Subcutaneous abdominal adipose tissue (tissue), 5 donors: Measurements from ENCODE around the gene FOXO3.

Experiments
- H3K27ac ChIP-seq: one replicate; pipeline ENCODE4 v1.7.0; 2013; ENCODE audit warnings: low read depth, mild to moderate bottlenecking, inconsistent platforms, low read length, moderate library complexity
- H3K27me3 ChIP-seq, 5 donors: one replicate each; pipeline ENCODE4 v1.7.0; 2013; ENCODE audit warnings: low read length in 5 of 5, inconsistent platforms in 1 of 5; ENCODE audit not compliant: control insufficient read depth in 5 of 5, insufficient read depth in 4 of 5
- H3K36me3 ChIP-seq, 5 donors: one replicate each; pipeline ENCODE4 v1.7.0; 2013; ENCODE audit warnings: low read length in 5 of 5; ENCODE audit not compliant: control insufficient read depth in 5 of 5, insufficient read depth in 5 of 5
- H3K4me1 ChIP-seq, 5 donors: one replicate each; pipeline ENCODE4 v1.7.0; 2013; ENCODE audit warnings: low read length in 5 of 5, mild to moderate bottlenecking in 3 of 5, moderate library complexity in 1 of 5; ENCODE audit not compliant: control insufficient read depth in 5 of 5, insufficient read depth in 5 of 5
- H3K4me3 ChIP-seq, 5 donors: one replicate each; pipeline ENCODE4 v1.7.0; 2013; ENCODE audit warnings: low read length in 5 of 5, low read depth in 1 of 5
- H3K9ac ChIP-seq, 5 donors: one replicate each; pipeline ENCODE4 v1.7.0; 2013; ENCODE audit warnings: low read length in 5 of 5, mild to moderate bottlenecking in 4 of 5, moderate library complexity in 3 of 5
- H3K9me3 ChIP-seq, 5 donors: one replicate each; pipeline ENCODE4 v1.7.0; 2013; ENCODE audit warnings: low read length in 5 of 5; ENCODE audit not compliant: control insufficient read depth in 5 of 5
- donor health status: healthy.
- donor health status: healthy.
- donor health status: healthy.
- donor health status: healthy.
- donor health status: healthy.

The FOXO3 gene

GRCh38 chr6:108610270-108610839 is 49.6 kb downstream of the FOXO3 start:
- peak overlapping the region; percentile 39 for H3K27ac ChIP-seq
- H3K4me3 ChIP-seq = no peak overlapping the region
- peaks cover 0 to 5% (median 0%) of the 10 kb centered on the region in 5 donors for H3K9me3 ChIP-seq
- no peaks in the 10 kb centered on the region for H3K36me3 ChIP-seq
- H3K4me1 ChIP-seq = peaks cover 2 to 60% (median 51%) of the 10 kb centered on the region in 5 donors
- H3K27me3 ChIP-seq = no peaks in the 10 kb centered on the region
- peak overlapping the region in 1 of 5 donors; percentile 30 for H3K9ac ChIP-seq

GRCh38 chr6:108610957-108611586 is 50.4 kb downstream of the FOXO3 start:
- H3K36me3 ChIP-seq = no peaks in the 10 kb centered on the region
- peak overlapping the region in 1 of 5 donors; percentile 9 for H3K9ac ChIP-seq
- H3K27ac ChIP-seq = peak overlapping the region; percentile 39
- no peaks in the 10 kb centered on the region for H3K27me3 ChIP-seq
- peaks cover 0 to 5% (median 0%) of the 10 kb centered on the region in 5 donors for H3K9me3 ChIP-seq
- H3K4me3 ChIP-seq = no peak overlapping the region
- H3K4me1 ChIP-seq = peaks cover 2 to 55% (median 49%) of the 10 kb centered on the region in 5 donors

GRCh38 chr6:108612852-108613251 is 52.1 kb downstream of the FOXO3 start:
- H3K36me3 ChIP-seq = no peaks in the 10 kb centered on the region
- peaks cover 2 to 55% (median 51%) of the 10 kb centered on the region in 5 donors for H3K4me1 ChIP-seq
- H3K27me3 ChIP-seq = no peaks in the 10 kb centered on the region
- H3K9me3 ChIP-seq = peaks cover 0 to 5% (median 0%) of the 10 kb centered on the region in 5 donors
- no peak overlapping the region for H3K27ac ChIP-seq
- no peak overlapping the region for H3K4me3 ChIP-seq
- no peak overlapping the region for H3K9ac ChIP-seq

GRCh38 chr6:108616544-108616943 is 55.8 kb downstream of the FOXO3 start:
- H3K36me3 ChIP-seq = no peaks in the 10 kb centered on the region
- peak overlapping the region; percentile 28 for H3K27ac ChIP-seq
- H3K27me3 ChIP-seq = no peaks in the 10 kb centered on the region
- H3K9me3 ChIP-seq = peaks cover 0 to 5% (median 0%) of the 10 kb centered on the region in 5 donors
- peaks cover 3 to 46% (median 39%) of the 10 kb centered on the region in 5 donors for H3K4me1 ChIP-seq
- no peak overlapping the region for H3K9ac ChIP-seq
- H3K4me3 ChIP-seq = no peak overlapping the region

GRCh38 chr6:108616973-108617372 is 56.3 kb downstream of the FOXO3 start:
- H3K27me3 ChIP-seq = no peaks in the 10 kb centered on the region
- H3K4me1 ChIP-seq = peaks cover 3 to 51% (median 42%) of the 10 kb centered on the region in 5 donors
- H3K9ac ChIP-seq = no peak overlapping the region
- peak overlapping the region; percentile 28 for H3K27ac ChIP-seq
- peaks cover 0 to 5% (median 0%) of the 10 kb centered on the region in 5 donors for H3K9me3 ChIP-seq
- H3K4me3 ChIP-seq = no peak overlapping the region
- no peaks in the 10 kb centered on the region for H3K36me3 ChIP-seq

- no peaks in the 10 kb centered on the region for H3K36me3 ChIP-seq
- H3K27ac ChIP-seq = peak overlapping the region; percentile 27
- no peaks in the 10 kb centered on the region for H3K9me3 ChIP-seq
- H3K4me1 ChIP-seq = peaks cover 6 to 65% (median 59%) of the 10 kb centered on the region in 5 donors
- no peak overlapping the region for H3K9ac ChIP-seq
- H3K4me3 ChIP-seq = no peak overlapping the region
- H3K27me3 ChIP-seq = no peaks in the 10 kb centered on the region
Observed at GRCh38 chr6:108618623-108619152, 58.0 kb downstream of the FOXO3 start.

GRCh38 chr6:108619431-108620197 is 58.9 kb downstream of the FOXO3 start:
- Histone ChIP-seq H3K36me3 (no peaks in the 10 kb centered on the region), H3K4me3 (no peak overlapping the region), H3K9me3 (no peaks in the 10 kb centered on the region), H3K4me1 (peaks cover 6 to 68% (median 63%) of the 10 kb centered on the region in 5 donors), H3K9ac (no peak overlapping the region), H3K27me3 (no peaks in the 10 kb centered on the region), H3K27ac (peak overlapping the region; percentile 27)

- no peak overlapping the region for H3K4me3 ChIP-seq
- H3K9me3 ChIP-seq = no peaks in the 10 kb centered on the region
- H3K36me3 ChIP-seq = no peaks in the 10 kb centered on the region
- no peaks in the 10 kb centered on the region for H3K27me3 ChIP-seq
- H3K9ac ChIP-seq = no peak overlapping the region
- peaks cover 6 to 71% (median 66%) of the 10 kb centered on the region in 5 donors for H3K4me1 ChIP-seq
- peak overlapping the region; percentile 20 for H3K27ac ChIP-seq
Observed at GRCh38 chr6:108621117-108621516, 60.4 kb downstream of the FOXO3 start.

- Histone ChIP-seq H3K27ac (peak overlapping the region; percentile 63), H3K4me3 (no peak overlapping the region), H3K27me3 (no peaks in the 10 kb centered on the region), H3K9me3 (no peaks in the 10 kb centered on the region), H3K9ac (no peak overlapping the region), H3K36me3 (no peaks in the 10 kb centered on the region), H3K4me1 (peaks cover 6 to 61% (median 60%) of the 10 kb centered on the region in 5 donors)
Observed at GRCh38 chr6:108622641-108623298, 62.1 kb downstream of the FOXO3 start.
